HL-60 (cell line): ENCODE measurements around the gene DNAH17.

Source experiments
- GABPA ChIP-seq: IDR thresholded peaks from 2 replicates; pipeline ENCODE4 v1.6.1; 2012; ENCODE audit warnings: low read depth
- POLR2AphosphoS5 ChIP-seq: IDR thresholded peaks from 2 replicates; pipeline ENCODE4 v1.6.1; 2012; ENCODE audit warnings: low read depth
- TF ChIP-seq, protein P1 (sequence below): IDR thresholded peaks from one replicate; pipeline ENCODE4 v1.5.1; 2011; ENCODE audit warnings: low read length, control low read depth, inconsistent platforms; ENCODE audit not compliant: insufficient read depth

- TF ChIP-seq, protein P1, sequence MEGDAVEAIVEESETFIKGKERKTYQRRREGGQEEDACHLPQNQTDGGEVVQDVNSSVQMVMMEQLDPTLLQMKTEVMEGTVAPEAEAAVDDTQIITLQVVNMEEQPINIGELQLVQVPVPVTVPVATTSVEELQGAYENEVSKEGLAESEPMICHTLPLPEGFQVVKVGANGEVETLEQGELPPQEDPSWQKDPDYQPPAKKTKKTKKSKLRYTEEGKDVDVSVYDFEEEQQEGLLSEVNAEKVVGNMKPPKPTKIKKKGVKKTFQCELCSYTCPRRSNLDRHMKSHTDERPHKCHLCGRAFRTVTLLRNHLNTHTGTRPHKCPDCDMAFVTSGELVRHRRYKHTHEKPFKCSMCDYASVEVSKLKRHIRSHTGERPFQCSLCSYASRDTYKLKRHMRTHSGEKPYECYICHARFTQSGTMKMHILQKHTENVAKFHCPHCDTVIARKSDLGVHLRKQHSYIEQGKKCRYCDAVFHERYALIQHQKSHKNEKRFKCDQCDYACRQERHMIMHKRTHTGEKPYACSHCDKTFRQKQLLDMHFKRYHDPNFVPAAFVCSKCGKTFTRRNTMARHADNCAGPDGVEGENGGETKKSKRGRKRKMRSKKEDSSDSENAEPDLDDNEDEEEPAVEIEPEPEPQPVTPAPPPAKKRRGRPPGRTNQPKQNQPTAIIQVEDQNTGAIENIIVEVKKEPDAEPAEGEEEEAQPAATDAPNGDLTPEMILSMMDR = no peak
- TF ChIP-seq POLR2AphosphoS5 (no peak), GABPA (no peak)
Observed at GRCh38 chr17:78571329-78571728, 5.9 kb downstream of the DNAH17 start.
